Loucy (cell line): ENCODE data around the gene C1orf159.

ENCODE experiments used
- CTCF ChIP-seq: fragments of 200-600 bp; sonication (generic); conservative IDR thresholded peaks from 2 replicates; pipeline ENCODE4 v1.5.1; 2014; ENCODE audit warnings: mild to moderate bottlenecking, antibody characterized with exemption, low read length
- EZH2phosphoT487 ChIP-seq: fragments of 200-600 bp; IDR thresholded peaks from 2 replicates; pipeline ENCODE4 v1.6.1; 2018; ENCODE audit warnings: antibody characterized with exemption, mild to moderate bottlenecking, moderate library complexity, borderline replicate concordance

GRCh38 chr1:1093610-1093943 is 22.3 kb downstream of the C1orf159 start:
- TF ChIP-seq CTCF (no peak), EZH2phosphoT487 (no peak)
